ENCODE measurements around the gene RNF2. TPM values are rescaled to one million over a fixed set of nuclear protein-coding genes. Genes with fewer than 3 reads are reported as not detected.

RNF2 gene
- total and polyA plus RNA-seq, 7 donors: 6.0 to 17.1 (median 11.1) TPM

- DNase-seq: no peak
- Histone ChIP-seq H3K4me1 (no peaks in the 10 kb centered on the region), H3K27ac (no peak overlapping the region), H3K9me3 (no peaks in the 10 kb centered on the region), H3K27me3 (no peaks in the 10 kb centered on the region), H3K36me3 (peaks cover 5 to 99% (median 25%) of the 10 kb centered on the region in 4 donors), H3K4me3 (no peak overlapping the region)
- no peak for TF ChIP-seq CTCF (IDR thresholded peaks at IDR 0.05)
- TF ChIP-seq POLR2A (IDR thresholded peaks at IDR 0.05): no peak
- TF ChIP-seq EP300 (IDR thresholded peaks at IDR 0.05): no peak
- no peak for TF ChIP-seq POLR2AphosphoS5 (IDR thresholded peaks at IDR 0.05)
- WGBS, 2 donors: 83 to 91% methylated on average over 2 of the region's 2 CpGs
- intact Hi-C loops (cut with DNase I): no loop called here
Observed at GRCh38 chr1:185129708-185130107, 84.3 kb downstream of the RNF2 start.

GRCh38 chr1:185132534-185132933 lies 87.2 kb downstream of the RNF2 start:
- Histone ChIP-seq H3K9me3 (no peaks in the 10 kb centered on the region), H3K27ac (no peak overlapping the region), H3K4me1 (no peaks in the 10 kb centered on the region), H3K27me3 (no peaks in the 10 kb centered on the region), H3K36me3 (peaks cover 9 to 99% (median 23%) of the 10 kb centered on the region in 4 donors), H3K4me3 (no peak overlapping the region)
- intact Hi-C loops (cut with DNase I): no loop called here
- no peak for DNase-seq
- TF ChIP-seq POLR2A (IDR thresholded peaks at IDR 0.05) (no peak), POLR2AphosphoS5 (IDR thresholded peaks at IDR 0.05) (no peak), CTCF (IDR thresholded peaks at IDR 0.05) (no peak), EP300 (IDR thresholded peaks at IDR 0.05) (no peak)
- WGBS, 2 donors: 97 to 100% methylated on average over 1 of the region's 1 CpG

- no peaks in the 10 kb centered on the region for H3K27me3 ChIP-seq
- TF ChIP-seq POLR2A (IDR thresholded peaks at IDR 0.05): no peak
- no peak for TF ChIP-seq EP300 (IDR thresholded peaks at IDR 0.05)
- no peak for TF ChIP-seq POLR2AphosphoS5 (IDR thresholded peaks at IDR 0.05)
- no peak for TF ChIP-seq CTCF (IDR thresholded peaks at IDR 0.05)
- 94 to 95% methylated on average over 1 of the region's 1 CpG for WGBS, 2 donors
- no peaks in the 10 kb centered on the region for H3K9me3 ChIP-seq
- no peaks in the 10 kb centered on the region for H3K4me1 ChIP-seq
- H3K36me3 ChIP-seq: peaks cover 4 to 90% (median 25%) of the 10 kb centered on the region in 4 donors
- DNase-seq: no peak
- intact Hi-C loops (cut with DNase I): no loop called here
- no peak overlapping the region for H3K27ac ChIP-seq
- no peak overlapping the region for H3K4me3 ChIP-seq
Observed at GRCh38 chr1:185137896-185138545, 92.7 kb downstream of the RNF2 start.

- no peak for DNase-seq
- Histone ChIP-seq H3K9me3 (no peaks in the 10 kb centered on the region), H3K36me3 (peaks cover 4 to 90% (median 26%) of the 10 kb centered on the region in 4 donors), H3K27me3 (no peaks in the 10 kb centered on the region), H3K4me3 (no peak overlapping the region), H3K27ac (no peak overlapping the region), H3K4me1 (no peaks in the 10 kb centered on the region)
- TF ChIP-seq POLR2A (IDR thresholded peaks at IDR 0.05) (no peak), POLR2AphosphoS5 (IDR thresholded peaks at IDR 0.05) (no peak), EP300 (IDR thresholded peaks at IDR 0.05) (no peak), CTCF (IDR thresholded peaks at IDR 0.05) (no peak)
- WGBS, 2 donors: 97% methylated on average over 4 of the region's 4 CpGs
- intact Hi-C loops (cut with DNase I): no loop called here
Observed at GRCh38 chr1:185139246-185139645, 93.9 kb downstream of the RNF2 start.

- TF ChIP-seq EP300 (IDR thresholded peaks at IDR 0.05) (no peak), CTCF (IDR thresholded peaks at IDR 0.05) (no peak), POLR2A (IDR thresholded peaks at IDR 0.05) (no peak), POLR2AphosphoS5 (IDR thresholded peaks at IDR 0.05) (no peak)
- intact Hi-C loops (cut with DNase I): no loop called here
- Histone ChIP-seq H3K27me3 (no peaks in the 10 kb centered on the region), H3K4me3 (no peak overlapping the region), H3K4me1 (no peaks in the 10 kb centered on the region), H3K27ac (no peak overlapping the region), H3K9me3 (no peaks in the 10 kb centered on the region), H3K36me3 (peaks cover 0 to 93% (median 22%) of the 10 kb centered on the region in 4 donors)
- no peak for DNase-seq
Observed at GRCh38 chr1:185144233-185144632, 98.9 kb downstream of the RNF2 start.

All from sigmoid colon (tissue), 7 donors.